ENCODE measurements around the gene HRK.

HRK gene

DNA sequence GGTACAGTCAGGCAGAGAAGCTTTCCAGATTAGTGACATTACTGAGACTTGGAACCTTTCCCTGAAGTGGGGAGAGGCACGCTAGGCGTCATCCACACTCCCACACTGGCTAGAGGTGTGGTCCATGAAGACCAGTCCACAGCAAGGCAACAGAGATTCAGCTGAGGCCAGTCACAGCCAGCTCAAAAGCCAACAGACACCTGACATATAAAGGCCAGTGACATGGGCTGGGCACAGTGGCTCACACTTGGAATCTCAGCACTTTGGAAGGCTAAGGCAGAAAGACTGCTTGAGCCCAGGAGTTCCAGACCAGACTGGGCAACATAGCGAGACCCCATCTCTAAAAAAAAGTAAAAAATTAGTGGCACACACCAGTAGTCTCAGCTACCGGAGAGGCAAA is 10.9 kb downstream of the HRK start:
- H3K4me3 ChIP-seq (ENCODE audit: low read depth, low read length), result no peak overlapping the region
- in situ Hi-C loops (cut with HindIII; ENCODE audit: low pct_ligation_motif_present, low sequenced_read_pairs), result no loop called here
- TF ChIP-seq, protein P1, sequence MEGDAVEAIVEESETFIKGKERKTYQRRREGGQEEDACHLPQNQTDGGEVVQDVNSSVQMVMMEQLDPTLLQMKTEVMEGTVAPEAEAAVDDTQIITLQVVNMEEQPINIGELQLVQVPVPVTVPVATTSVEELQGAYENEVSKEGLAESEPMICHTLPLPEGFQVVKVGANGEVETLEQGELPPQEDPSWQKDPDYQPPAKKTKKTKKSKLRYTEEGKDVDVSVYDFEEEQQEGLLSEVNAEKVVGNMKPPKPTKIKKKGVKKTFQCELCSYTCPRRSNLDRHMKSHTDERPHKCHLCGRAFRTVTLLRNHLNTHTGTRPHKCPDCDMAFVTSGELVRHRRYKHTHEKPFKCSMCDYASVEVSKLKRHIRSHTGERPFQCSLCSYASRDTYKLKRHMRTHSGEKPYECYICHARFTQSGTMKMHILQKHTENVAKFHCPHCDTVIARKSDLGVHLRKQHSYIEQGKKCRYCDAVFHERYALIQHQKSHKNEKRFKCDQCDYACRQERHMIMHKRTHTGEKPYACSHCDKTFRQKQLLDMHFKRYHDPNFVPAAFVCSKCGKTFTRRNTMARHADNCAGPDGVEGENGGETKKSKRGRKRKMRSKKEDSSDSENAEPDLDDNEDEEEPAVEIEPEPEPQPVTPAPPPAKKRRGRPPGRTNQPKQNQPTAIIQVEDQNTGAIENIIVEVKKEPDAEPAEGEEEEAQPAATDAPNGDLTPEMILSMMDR (IDR thresholded peaks at IDR 0.05; ENCODE audit: low read depth, low read length, missing control alignments), result no peak
- no peak overlapping the region for H3K27ac ChIP-seq
- no peak for DNase-seq
- H3K36me3 ChIP-seq (replicated peaks), result no peaks in the 10 kb centered on the region
- no peaks in the 10 kb centered on the region for H3K27me3 ChIP-seq (replicated peaks)

DNA sequence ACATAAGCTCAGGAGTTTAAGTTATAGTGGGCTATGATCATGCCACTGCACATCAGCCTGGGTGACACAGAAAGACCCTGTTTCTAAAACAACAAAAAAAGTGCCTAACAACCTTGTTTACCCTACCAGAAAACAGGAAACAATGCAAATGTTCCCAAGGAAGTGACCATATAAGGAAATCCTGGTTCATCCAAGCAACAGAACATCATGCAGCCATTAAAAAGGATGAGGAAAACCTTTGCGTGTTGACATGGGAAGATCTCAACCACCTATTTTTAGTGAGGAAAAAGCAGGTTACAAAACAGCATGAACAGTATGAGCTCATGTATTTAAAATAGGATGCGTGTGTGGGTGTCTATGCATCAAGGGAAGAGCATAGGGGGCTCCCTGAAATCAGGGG is 13.7 kb downstream of the HRK start:
- Histone ChIP-seq H3K4me3 (ENCODE audit: low read depth, low read length) (no peak overlapping the region), H3K27ac (no peak overlapping the region), H3K27me3 (replicated peaks) (no peaks in the 10 kb centered on the region), H3K36me3 (replicated peaks) (no peaks in the 10 kb centered on the region)
- in situ Hi-C loops (cut with HindIII; ENCODE audit: low pct_ligation_motif_present, low sequenced_read_pairs), result no loop called here
- no peak for DNase-seq
- TF ChIP-seq, protein P1 (IDR thresholded peaks at IDR 0.05; ENCODE audit: low read depth, low read length, missing control alignments), result no peak

DNA sequence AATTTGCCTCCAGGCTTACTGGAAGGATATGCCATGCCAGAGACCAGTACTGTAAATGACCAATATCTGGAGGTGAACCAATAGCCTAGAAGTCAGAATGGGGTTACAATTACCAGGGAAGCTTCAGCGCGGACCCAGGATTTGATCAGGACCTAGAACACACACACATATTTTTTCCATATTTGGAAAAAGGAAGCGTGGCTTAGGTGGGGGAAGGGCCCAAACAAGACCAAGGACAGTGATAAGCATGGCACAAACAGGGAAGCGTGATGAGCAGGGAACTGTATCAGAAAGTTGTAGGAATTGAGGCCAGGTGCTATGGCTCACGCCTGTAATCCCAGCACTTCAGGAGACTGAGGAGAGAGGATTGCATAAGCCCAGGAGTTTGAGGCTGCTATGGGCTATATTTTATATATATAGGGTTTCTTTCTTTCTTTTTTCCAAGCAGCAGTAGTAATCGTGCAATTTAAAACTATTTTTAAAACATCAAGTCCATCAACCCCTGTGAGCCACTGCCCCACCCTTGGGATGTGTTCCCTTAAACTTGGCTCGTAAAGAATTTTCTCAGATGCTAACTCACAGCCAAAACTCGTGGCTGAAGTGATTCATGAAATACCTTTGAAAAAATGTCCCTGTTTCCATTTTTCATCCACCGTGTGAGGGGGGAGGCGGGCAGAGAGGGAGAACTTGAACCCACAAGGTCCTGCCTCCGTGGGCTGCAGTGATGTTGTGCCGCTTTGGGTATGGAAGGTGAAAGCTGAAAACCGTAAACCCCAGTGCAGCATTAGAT is 16.7 kb downstream of the HRK start:
- Histone ChIP-seq H3K36me3 (replicated peaks) (no peaks in the 10 kb centered on the region), H3K27me3 (replicated peaks) (no peaks in the 10 kb centered on the region), H3K27ac (peak overlapping the region; percentile 49), H3K4me3 (ENCODE audit: low read depth, low read length) (no peak overlapping the region)
- DNase-seq, result peak; percentile 65
- in situ Hi-C loops (cut with HindIII; ENCODE audit: low pct_ligation_motif_present, low sequenced_read_pairs), result no loop called here
- TF ChIP-seq, protein P1 (IDR thresholded peaks at IDR 0.05; ENCODE audit: low read depth, low read length, missing control alignments), result no peak

DNA sequence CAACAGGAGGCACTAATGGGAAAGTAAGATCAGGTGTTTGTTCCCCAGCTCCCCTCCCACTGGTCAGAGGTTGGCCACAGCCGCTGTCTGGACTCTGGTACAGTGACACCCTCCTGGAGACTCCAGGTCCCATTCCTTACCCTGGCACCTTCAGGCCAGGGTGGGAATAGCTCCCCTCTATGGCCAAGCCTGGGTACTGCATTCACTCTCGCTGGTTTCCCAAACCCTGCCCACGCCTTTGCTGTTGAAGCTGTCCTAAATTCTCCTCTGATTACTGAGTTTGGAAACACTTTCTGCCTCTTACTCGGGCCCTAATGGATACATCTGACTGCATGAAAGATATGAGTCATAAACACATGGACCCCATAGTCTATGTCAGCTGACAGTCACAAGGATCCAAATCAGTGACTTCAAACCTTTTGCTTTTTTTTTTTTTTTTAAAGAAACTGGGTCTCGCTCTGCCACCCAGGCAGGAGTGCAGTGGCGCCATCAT is 17.9 kb downstream of the HRK start:
- H3K27ac ChIP-seq, result no peak overlapping the region
- H3K36me3 ChIP-seq (replicated peaks), result no peaks in the 10 kb centered on the region
- H3K4me3 ChIP-seq (ENCODE audit: low read depth, low read length), result no peak overlapping the region
- in situ Hi-C loops (cut with HindIII; ENCODE audit: low pct_ligation_motif_present, low sequenced_read_pairs), result no loop called here
- peak; percentile 18 for DNase-seq
- TF ChIP-seq, protein P1 (IDR thresholded peaks at IDR 0.05; ENCODE audit: low read depth, low read length, missing control alignments), result peak; percentile 70
- no peaks in the 10 kb centered on the region for H3K27me3 ChIP-seq (replicated peaks)

DNA sequence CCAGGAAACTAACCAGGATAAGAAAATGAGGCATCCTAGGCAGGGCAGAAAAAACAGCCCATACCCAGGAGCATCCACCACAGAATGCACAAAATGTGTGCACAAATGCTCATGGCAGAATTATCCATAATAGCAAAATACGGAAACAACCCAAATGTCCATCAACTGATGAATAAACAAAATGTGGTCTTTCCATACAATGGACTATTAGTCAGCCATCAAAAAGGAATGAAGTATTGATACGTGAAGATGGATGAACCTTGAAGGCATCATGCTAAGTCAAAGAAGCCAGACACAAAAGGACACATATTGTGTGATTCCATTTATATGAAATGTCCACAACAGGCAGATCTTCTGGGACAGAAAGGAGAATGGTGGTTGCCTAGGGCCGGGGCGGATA is 19.1 kb downstream of the HRK start:
- TF ChIP-seq, protein P1 (IDR thresholded peaks at IDR 0.05; ENCODE audit: low read depth, low read length, missing control alignments), result no peak
- no peak for DNase-seq
- H3K36me3 ChIP-seq (replicated peaks), result no peaks in the 10 kb centered on the region
- H3K4me3 ChIP-seq (ENCODE audit: low read depth, low read length), result no peak overlapping the region
- H3K27ac ChIP-seq, result no peak overlapping the region
- in situ Hi-C loops (cut with HindIII; ENCODE audit: low pct_ligation_motif_present, low sequenced_read_pairs), result no loop called here
- H3K27me3 ChIP-seq (replicated peaks), result no peaks in the 10 kb centered on the region

All from brain microvascular endothelial cell (primary cell).